Activated CD4-positive, alpha-beta T cell treated with anti-CD3 and anti-CD28 coated beads for 4 hours (primary cell): ENCODE results near the gene KIAA0513.
A peak's percentile ranks its signal among the peaks of the same experiment; 100 is the strongest.
"Not testable (repeated sequence)": the region's sequence is repeated elsewhere in the genome, so short reads cannot be mapped to it uniquely, and the experiment has no call there.

Experiments used
- DNase-seq, 2 donors: peaks; one replicate each; pipeline ENCODE4 v3.0.0-alpha.2; 2020

Gene KIAA0513

GRCh38 chr16:85051683-85052082 is 24.1 kb downstream of the KIAA0513 start:
- DNase-seq, result no peak

GRCh38 chr16:85052536-85052935 is 24.9 kb downstream of the KIAA0513 start:
- no peak for DNase-seq

GRCh38 chr16:85054321-85054720 is 26.7 kb downstream of the KIAA0513 start:
- not testable (repeated sequence) for DNase-seq

GRCh38 chr16:85054948-85055492 is 27.4 kb downstream of the KIAA0513 start:
- DNase-seq, result no peak

GRCh38 chr16:85055493-85056210 is 28.1 kb downstream of the KIAA0513 start:
- peak; percentile 54 to 56 for DNase-seq

GRCh38 chr16:85056211-85056748 is 28.7 kb downstream of the KIAA0513 start:
- DNase-seq, result no peak

- DNase-seq, result no peak
Observed at GRCh38 chr16:85057212-85057889, 29.8 kb downstream of the KIAA0513 start.

- DNase-seq, result no peak
Observed at GRCh38 chr16:85057948-85058347, 30.4 kb downstream of the KIAA0513 start.

- no peak for DNase-seq
Observed at GRCh38 chr16:85058909-85059308, 31.3 kb downstream of the KIAA0513 start.

GRCh38 chr16:85061566-85061965 is 34.0 kb downstream of the KIAA0513 start:
- no peak for DNase-seq

- no peak for DNase-seq
Observed at GRCh38 chr16:85062323-85062722, 34.7 kb downstream of the KIAA0513 start.

- no peak for DNase-seq
Observed at GRCh38 chr16:85062845-85063244, 35.2 kb downstream of the KIAA0513 start.

GRCh38 chr16:85064186-85064585 is 36.6 kb downstream of the KIAA0513 start:
- DNase-seq, result no peak

GRCh38 chr16:85065099-85065498 is 37.5 kb downstream of the KIAA0513 start:
- no peak for DNase-seq

GRCh38 chr16:85066346-85066885 is 38.8 kb downstream of the KIAA0513 start:
- DNase-seq, result no peak

- no peak for DNase-seq
Observed at GRCh38 chr16:85067024-85067423, 39.4 kb downstream of the KIAA0513 start.

- no peak for DNase-seq
Observed at GRCh38 chr16:85067426-85067825, 39.8 kb downstream of the KIAA0513 start.

GRCh38 chr16:85068746-85069145 is 41.2 kb downstream of the KIAA0513 start:
- DNase-seq, result no peak

GRCh38 chr16:85069171-85069570 is 41.6 kb downstream of the KIAA0513 start:
- no peak for DNase-seq

GRCh38 chr16:85072076-85072860 is 44.7 kb downstream of the KIAA0513 start:
- no peak for DNase-seq

GRCh38 chr16:85072947-85073346 is 45.4 kb downstream of the KIAA0513 start:
- DNase-seq, result no peak

GRCh38 chr16:85074225-85074914 is 46.8 kb downstream of the KIAA0513 start:
- DNase-seq, result no peak
